Natural killer cell (primary cell): ENCODE results near the gene KTN1. TPM values are rescaled to one million over a fixed set of nuclear protein-coding genes. Genes with fewer than 3 reads are reported as not detected.

Source experiments
- ATAC-seq, 3 donors: fragments of 150-1000 bp in 2 of 3; fragments of 200-7000 bp in 1 of 3; cut with Tn5 transposase; 1 replicate in 1 of 3; 2 replicates in 2 of 3; pipeline ENCODE4 v1.10.0; 2021; ENCODE audit warnings: mild to moderate bottlenecking in 2 of 3, moderate library complexity in 2 of 3
- DNase-seq, 2 donors: peaks; one replicate each; pipeline versions ENCODE4 v3.0.0 to v3.0.0-alpha.2; 2013 to 2021; ENCODE audit warnings: mixed read lengths in 1 of 2
- H3K27ac ChIP-seq: one replicate; pipeline ENCODE4 v1.5.1; 2013; ENCODE audit warnings: mild to moderate bottlenecking, low read length
- H3K27me3 ChIP-seq: one replicate; pipeline ENCODE4 v1.6.1; 2013; ENCODE audit warnings: low read length; ENCODE audit not compliant: control insufficient read depth, insufficient read depth
- H3K36me3 ChIP-seq: one replicate; pipeline ENCODE4 v1.6.1; 2013; ENCODE audit warnings: low read length; ENCODE audit not compliant: control insufficient read depth, insufficient read depth
- H3K4me1 ChIP-seq: one replicate; pipeline ENCODE4 v1.6.1; 2013; ENCODE audit warnings: low read length; ENCODE audit not compliant: control insufficient read depth, insufficient read depth
- H3K4me3 ChIP-seq: one replicate; pipeline ENCODE4 v1.5.1; 2013; ENCODE audit warnings: low read length
- H3K9me3 ChIP-seq: one replicate; pipeline ENCODE4 v1.6.1; 2013; ENCODE audit warnings: low read length; ENCODE audit not compliant: control insufficient read depth, insufficient read depth
- H3K27ac Mint-ChIP-seq, 2 donors: one replicate each; pipeline ENCODE4 v1.8.0; 2022; ENCODE audit warnings: mild to moderate bottlenecking in 2 of 2, mixed read lengths in 2 of 2, moderate library complexity in 1 of 2
- H3K27me3 Mint-ChIP-seq, 2 donors: one replicate each; pipeline ENCODE4 v1.8.0; 2022; ENCODE audit warnings: low read depth in 2 of 2, mixed read lengths in 2 of 2
- H3K36me3 Mint-ChIP-seq: one replicate; pipeline ENCODE4 v1.8.0; 2022; ENCODE audit warnings: mixed read lengths
- H3K4me1 Mint-ChIP-seq, 2 donors: one replicate each; pipeline ENCODE4 v1.8.0; 2022; ENCODE audit warnings: mixed read lengths in 2 of 2
- H3K4me3 Mint-ChIP-seq: one replicate; pipeline ENCODE4 v1.8.0; 2022; ENCODE audit warnings: mild to moderate bottlenecking, moderate library complexity, mixed read lengths
- H3K9me3 Mint-ChIP-seq, 2 donors: one replicate each; pipeline ENCODE4 v1.8.0; 2022; ENCODE audit warnings: mixed read lengths in 2 of 2
- CTCF ChIP-seq: fragments of 200-600 bp; IDR thresholded peaks from one replicate; pipeline ENCODE4 v1.8.0; 2022; ENCODE audit warnings: antibody characterized with exemption
- WGBS: methylation state at CpG from one replicate; pipeline ENCODE4 v1.1.7; 2013; ENCODE audit warnings: missing lambda C conversion rate; ENCODE audit not compliant: insufficient coverage; 5-methylcytosine and 5-hydroxymethylcytosine counted together
- intact Hi-C: fragments of 100-400 bp; cut with micrococcal nuclease; formaldehyde crosslinking; loops from one replicate; pipeline ENCODE4 v1.14.2; 2022
- total RNA-seq, 4 donors: library from RNA; stranded (reverse); fragments of 120-200 nt in 1 of 4; gene quantifications; one replicate each; pipeline versions ENCODE4 v1.2.3 to v1.2.4, GENCODE V29; 2013 to 2022

Gene KTN1
- total RNA-seq, 3 donors from 2014 or later (not counting 1 experiment from before 2014, with no cell fraction given) = 63.1 to 96.7 (median 72.8) TPM

GRCh38 chr14:55702511-55702910 lies 122.5 kb downstream of the KTN1 start:
- Mint-ChIP-seq H3K4me3 (no peak overlapping the region), H3K36me3 (no peaks in the 10 kb centered on the region), H3K9me3 (no peaks in the 10 kb centered on the region), H3K27ac (no peak overlapping the region), H3K4me1 (no peaks in the 10 kb centered on the region), H3K27me3 (no peaks in the 10 kb centered on the region)
- 73% methylated on average over 6 of the region's 6 CpGs for WGBS
- ATAC-seq (no peak), DNase-seq (no peak)
- Histone ChIP-seq H3K27me3 (no peaks in the 10 kb centered on the region), H3K4me3 (no peak overlapping the region), H3K36me3 (no peaks in the 10 kb centered on the region), H3K27ac (no peak overlapping the region), H3K4me1 (no peaks in the 10 kb centered on the region), H3K9me3 (no peaks in the 10 kb centered on the region)
- TF ChIP-seq CTCF = no peak
- intact Hi-C loops = no loop called here

GRCh38 chr14:55704654-55705053 lies 124.6 kb downstream of the KTN1 start:
- no peaks in the 10 kb centered on the region for H3K36me3 ChIP-seq
- no peaks in the 10 kb centered on the region for H3K27me3 Mint-ChIP-seq
- no peak for TF ChIP-seq CTCF
- DNase-seq (no peak), ATAC-seq (no peak)
- 100% methylated on average over 1 of the region's 1 CpG for WGBS
- no peak overlapping the region for H3K4me3 Mint-ChIP-seq
- H3K27ac ChIP-seq = no peak overlapping the region
- H3K27ac Mint-ChIP-seq = no peak overlapping the region
- intact Hi-C loops = no loop called here
- H3K9me3 ChIP-seq = no peaks in the 10 kb centered on the region
- H3K36me3 Mint-ChIP-seq = no peaks in the 10 kb centered on the region
- no peaks in the 10 kb centered on the region for H3K4me1 Mint-ChIP-seq
- H3K4me3 ChIP-seq = no peak overlapping the region
- no peaks in the 10 kb centered on the region for H3K4me1 ChIP-seq
- H3K9me3 Mint-ChIP-seq = no peaks in the 10 kb centered on the region
- H3K27me3 ChIP-seq = no peaks in the 10 kb centered on the region

GRCh38 chr14:55705651-55706364 lies 125.8 kb downstream of the KTN1 start:
- H3K36me3 ChIP-seq = no peaks in the 10 kb centered on the region
- no peaks in the 10 kb centered on the region for H3K4me1 ChIP-seq
- H3K27me3 Mint-ChIP-seq = no peaks in the 10 kb centered on the region
- no peaks in the 10 kb centered on the region for H3K4me1 Mint-ChIP-seq
- TF ChIP-seq CTCF = no peak
- no peaks in the 10 kb centered on the region for H3K36me3 Mint-ChIP-seq
- no peak overlapping the region for H3K4me3 Mint-ChIP-seq
- no peak overlapping the region for H3K4me3 ChIP-seq
- H3K27ac Mint-ChIP-seq = no peak overlapping the region
- ATAC-seq (no peak), DNase-seq (no peak)
- H3K27me3 ChIP-seq = no peaks in the 10 kb centered on the region
- H3K9me3 Mint-ChIP-seq = no peaks in the 10 kb centered on the region
- H3K27ac ChIP-seq = no peak overlapping the region
- WGBS = 80% methylated on average over 5 of the region's 5 CpGs
- intact Hi-C loops = no loop called here
- H3K9me3 ChIP-seq = no peaks in the 10 kb centered on the region

GRCh38 chr14:55706365-55706684 lies 126.3 kb downstream of the KTN1 start:
- H3K4me3 ChIP-seq = no peak overlapping the region
- Mint-ChIP-seq H3K27me3 (no peaks in the 10 kb centered on the region), H3K4me3 (no peak overlapping the region), H3K36me3 (no peaks in the 10 kb centered on the region), H3K4me1 (no peaks in the 10 kb centered on the region), H3K27ac (no peak overlapping the region), H3K9me3 (no peaks in the 10 kb centered on the region)
- ATAC-seq (no peak), DNase-seq (no peak)
- no peak for TF ChIP-seq CTCF
- 73% methylated on average over 1 of the region's 1 CpG for WGBS
- no peaks in the 10 kb centered on the region for H3K27me3 ChIP-seq
- H3K9me3 ChIP-seq = no peaks in the 10 kb centered on the region
- intact Hi-C loops = no loop called here
- H3K4me1 ChIP-seq = no peaks in the 10 kb centered on the region
- H3K36me3 ChIP-seq = no peaks in the 10 kb centered on the region
- H3K27ac ChIP-seq = no peak overlapping the region
